Measurements from ENCODE around the gene ABL2.

Gene ABL2

DNA sequence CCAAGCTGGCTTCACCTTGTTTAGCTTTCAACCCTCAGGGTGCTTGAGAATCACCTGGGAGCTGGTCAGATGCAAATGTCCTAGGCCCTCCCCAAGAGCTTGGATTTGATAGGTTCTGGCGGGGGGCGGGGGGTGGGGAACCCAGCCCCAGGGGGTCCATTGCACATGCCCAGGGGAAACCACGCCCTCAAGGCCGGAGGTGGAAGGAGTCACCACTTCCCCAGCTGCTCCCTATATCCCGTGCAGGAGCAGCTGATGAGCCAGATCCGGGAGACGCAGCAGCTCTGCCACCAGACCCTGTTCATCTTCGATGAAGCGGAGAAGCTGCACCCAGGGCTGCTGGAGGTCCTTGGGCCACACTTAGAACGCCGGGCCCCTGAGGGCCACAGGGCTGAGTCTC is 141.8 kb downstream of the ABL2 start:
- Histone ChIP-seq H3K56ac (ENCODE audit: low read length) (peak overlapping the region; percentile 78), H2AK5ac (ENCODE audit: low read length) (no peak overlapping the region), H3K18ac (ENCODE audit: low read length) (no peak overlapping the region), H3K4me2 (ENCODE audit: low read length) (no peak overlapping the region), H3K9ac (ENCODE audit: low read length) (peak overlapping the region; percentile 53), H3K36me3 (ENCODE audit: control insufficient read depth, insufficient read depth, low read length) (peaks cover 4% of the 10 kb centered on the region), H2BK15ac (replicated peaks; ENCODE audit: low read depth) (no peak overlapping the region), H4K5ac (ENCODE audit: low read length) (no peak overlapping the region), H3K27ac (ENCODE audit: low read depth, low read length) (peak overlapping the region; percentile 53), H3K4ac (ENCODE audit: low read depth, low read length) (no peak overlapping the region), H3K79me2 (ENCODE audit: control insufficient read depth, insufficient read depth, low read length) (no peaks in the 10 kb centered on the region), H2BK5ac (ENCODE audit: low read length) (no peak overlapping the region), H2BK120ac (ENCODE audit: low read depth, low read length) (no peak overlapping the region), H4K8ac (ENCODE audit: low read depth, low read length) (no peak overlapping the region), H3K27me3 (ENCODE audit: insufficient read depth, low read length, poor library complexity) (no peaks in the 10 kb centered on the region), H3K4me1 (ENCODE audit: control insufficient read depth, low read depth, low read length) (peaks cover 7% of the 10 kb centered on the region), H3K79me1 (ENCODE audit: low read length) (peaks cover 8% of the 10 kb centered on the region), H3K23ac (ENCODE audit: low read length) (no peak overlapping the region), H3K4me3 (ENCODE audit: low read length) (no peak overlapping the region)
- WGBS (ENCODE audit: extremely low coverage, insufficient coverage, low lambda C conversion rate): no CpG with 5 or more reads among the region's 11 CpGs
- peak; percentile 81 for DNase-seq

DNA sequence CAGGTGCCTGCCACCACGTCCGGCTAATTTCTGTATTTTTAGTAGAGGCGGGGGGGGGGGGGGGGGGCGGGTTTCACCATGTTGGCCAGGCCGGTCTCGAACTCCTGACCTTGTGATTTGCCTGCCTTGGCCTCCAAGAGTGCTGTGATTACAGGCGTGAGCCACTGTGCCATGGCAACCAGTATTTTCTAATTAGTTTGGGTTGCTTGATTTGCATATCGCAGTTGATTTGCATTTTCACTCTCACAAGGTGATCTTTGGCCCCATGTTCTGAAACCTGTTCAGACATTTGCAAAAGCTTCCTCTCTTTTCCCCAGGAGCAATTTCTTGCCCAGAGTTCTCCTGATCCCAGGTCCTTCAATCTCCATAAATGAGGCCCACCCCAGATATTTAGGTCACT is 145.9 kb downstream of the ABL2 start:
- no CpG with 5 or more reads among the region's 8 CpGs for WGBS (ENCODE audit: extremely low coverage, insufficient coverage, low lambda C conversion rate)

DNA sequence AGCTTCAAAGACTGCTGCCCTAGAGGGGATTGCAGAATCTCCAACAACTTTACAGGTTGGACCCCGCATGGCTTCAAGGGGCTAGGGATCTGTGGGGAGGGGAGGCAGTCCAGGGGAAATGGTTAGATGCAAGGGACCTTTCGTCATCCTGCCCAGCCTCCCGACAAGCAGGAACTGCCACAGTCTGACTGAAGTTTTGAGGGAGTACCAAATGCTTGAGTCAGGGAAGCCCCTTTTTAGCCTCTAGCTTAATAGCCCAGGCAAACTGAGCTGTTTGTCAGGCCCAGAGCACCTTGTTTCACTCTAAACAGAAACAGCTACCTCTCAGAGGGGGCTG is 146.5 kb downstream of the ABL2 start:
- peaks cover 7% of the 10 kb centered on the region for H3K4me1 ChIP-seq (ENCODE audit: control insufficient read depth, low read depth, low read length)
- WGBS (ENCODE audit: extremely low coverage, insufficient coverage, low lambda C conversion rate): no CpG with 5 or more reads among the region's 3 CpGs

More for the DNA sequence above, 145.9 kb downstream of the ABL2 start:
- Histone ChIP-seq H3K18ac (ENCODE audit: low read length) (no peak overlapping the region), H3K23ac (ENCODE audit: low read length) (no peak overlapping the region), H3K27me3 (ENCODE audit: insufficient read depth, low read length, poor library complexity) (no peaks in the 10 kb centered on the region), H2BK15ac (replicated peaks; ENCODE audit: low read depth) (no peak overlapping the region), H2AK5ac (ENCODE audit: low read length) (no peak overlapping the region), H3K56ac (ENCODE audit: low read length) (no peak overlapping the region), H4K5ac (ENCODE audit: low read length) (no peak overlapping the region), H2BK120ac (ENCODE audit: low read depth, low read length) (no peak overlapping the region), H2BK5ac (ENCODE audit: low read length) (no peak overlapping the region), H3K4ac (ENCODE audit: low read depth, low read length) (no peak overlapping the region), H3K4me1 (ENCODE audit: control insufficient read depth, low read depth, low read length) (peaks cover 7% of the 10 kb centered on the region), H3K4me3 (ENCODE audit: low read length) (no peak overlapping the region), H3K79me2 (ENCODE audit: control insufficient read depth, insufficient read depth, low read length) (no peaks in the 10 kb centered on the region), H3K36me3 (ENCODE audit: control insufficient read depth, insufficient read depth, low read length) (no peaks in the 10 kb centered on the region), H3K27ac (ENCODE audit: low read depth, low read length) (no peak overlapping the region), H3K79me1 (ENCODE audit: low read length) (peaks cover 8% of the 10 kb centered on the region), H4K8ac (ENCODE audit: low read depth, low read length) (no peak overlapping the region), H3K4me2 (ENCODE audit: low read length) (no peak overlapping the region), H3K9ac (ENCODE audit: low read length) (no peak overlapping the region)
- DNase-seq: peak; percentile 44

DNA sequence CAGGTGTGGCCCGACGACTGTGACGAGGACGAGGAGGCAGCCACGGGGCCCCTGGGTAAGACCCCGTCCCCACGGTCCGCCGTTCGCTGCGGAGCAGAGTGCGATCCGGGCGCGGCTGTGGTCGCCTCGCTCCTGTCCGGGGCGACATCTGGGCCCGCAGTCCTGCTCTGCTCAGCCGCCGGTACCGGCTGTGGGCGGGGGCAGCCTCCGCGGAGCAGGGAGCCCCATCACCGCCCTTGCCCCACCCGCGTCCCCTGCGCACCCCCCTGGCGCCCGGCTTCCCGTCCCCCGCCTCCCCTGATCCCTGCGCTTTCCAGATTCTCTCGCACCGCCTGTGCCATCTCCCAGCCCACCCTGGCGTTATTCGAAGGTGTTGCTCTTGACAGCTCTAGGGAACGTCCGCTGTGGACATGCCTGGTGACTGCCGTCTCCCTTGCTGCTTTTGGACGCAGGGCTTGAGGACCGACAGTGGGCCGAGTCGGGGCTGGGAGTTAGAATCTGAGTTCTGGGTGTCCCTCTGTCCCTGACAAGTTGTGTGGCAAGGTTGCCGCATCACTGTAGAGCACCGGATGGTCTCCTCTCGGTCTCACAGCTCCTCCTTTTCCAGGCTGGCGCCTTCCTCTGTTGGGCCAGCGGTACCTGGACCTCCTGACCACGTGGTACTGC is 147.0 kb downstream of the ABL2 start:
- Histone ChIP-seq H4K8ac (ENCODE audit: low read depth, low read length) (peak overlapping the region; percentile 97), H2BK120ac (ENCODE audit: low read depth, low read length) (no peak overlapping the region), H3K18ac (ENCODE audit: low read length) (peak overlapping the region; percentile 71), H3K23ac (ENCODE audit: low read length) (peak overlapping the region; percentile 94), H3K56ac (ENCODE audit: low read length) (peak overlapping the region; percentile 97), H3K4me2 (ENCODE audit: low read length) (peak overlapping the region; percentile 63), H2BK5ac (ENCODE audit: low read length) (no peak overlapping the region), H3K36me3 (ENCODE audit: control insufficient read depth, insufficient read depth, low read length) (no peaks in the 10 kb centered on the region), H3K4me1 (ENCODE audit: control insufficient read depth, low read depth, low read length) (peaks cover 5% of the 10 kb centered on the region), H3K4ac (ENCODE audit: low read depth, low read length) (peak overlapping the region; percentile 7), H3K79me1 (ENCODE audit: low read length) (peaks cover 8% of the 10 kb centered on the region), H3K9ac (ENCODE audit: low read length) (peak overlapping the region; percentile 91), H2BK15ac (replicated peaks; ENCODE audit: low read depth) (no peak overlapping the region), H4K5ac (ENCODE audit: low read length) (no peak overlapping the region), H3K27ac (ENCODE audit: low read depth, low read length) (peak overlapping the region; percentile 86), H2AK5ac (ENCODE audit: low read length) (no peak overlapping the region), H3K79me2 (ENCODE audit: control insufficient read depth, insufficient read depth, low read length) (no peaks in the 10 kb centered on the region), H3K27me3 (ENCODE audit: insufficient read depth, low read length, poor library complexity) (no peaks in the 10 kb centered on the region), H3K4me3 (ENCODE audit: low read length) (peak overlapping the region; percentile 73)
- DNase-seq: no peak
- WGBS (ENCODE audit: extremely low coverage, insufficient coverage, low lambda C conversion rate): no CpG with 5 or more reads among the region's 52 CpGs

More for the DNA sequence above, 146.5 kb downstream of the ABL2 start:
- Histone ChIP-seq H3K27me3 (ENCODE audit: insufficient read depth, low read length, poor library complexity) (no peaks in the 10 kb centered on the region), H3K4me3 (ENCODE audit: low read length) (peak overlapping the region; percentile 73), H4K5ac (ENCODE audit: low read length) (no peak overlapping the region), H3K18ac (ENCODE audit: low read length) (no peak overlapping the region), H3K27ac (ENCODE audit: low read depth, low read length) (no peak overlapping the region), H3K56ac (ENCODE audit: low read length) (peak overlapping the region; percentile 97), H2BK15ac (replicated peaks; ENCODE audit: low read depth) (no peak overlapping the region), H2BK5ac (ENCODE audit: low read length) (no peak overlapping the region), H3K9ac (ENCODE audit: low read length) (peak overlapping the region; percentile 91), H4K8ac (ENCODE audit: low read depth, low read length) (no peak overlapping the region), H3K79me1 (ENCODE audit: low read length) (peaks cover 8% of the 10 kb centered on the region), H2AK5ac (ENCODE audit: low read length) (no peak overlapping the region), H3K4me2 (ENCODE audit: low read length) (peak overlapping the region; percentile 63), H3K79me2 (ENCODE audit: control insufficient read depth, insufficient read depth, low read length) (no peaks in the 10 kb centered on the region), H3K23ac (ENCODE audit: low read length) (no peak overlapping the region), H2BK120ac (ENCODE audit: low read depth, low read length) (no peak overlapping the region), H3K4ac (ENCODE audit: low read depth, low read length) (no peak overlapping the region), H3K36me3 (ENCODE audit: control insufficient read depth, insufficient read depth, low read length) (no peaks in the 10 kb centered on the region)
- peak; percentile 73 for DNase-seq

DNA sequence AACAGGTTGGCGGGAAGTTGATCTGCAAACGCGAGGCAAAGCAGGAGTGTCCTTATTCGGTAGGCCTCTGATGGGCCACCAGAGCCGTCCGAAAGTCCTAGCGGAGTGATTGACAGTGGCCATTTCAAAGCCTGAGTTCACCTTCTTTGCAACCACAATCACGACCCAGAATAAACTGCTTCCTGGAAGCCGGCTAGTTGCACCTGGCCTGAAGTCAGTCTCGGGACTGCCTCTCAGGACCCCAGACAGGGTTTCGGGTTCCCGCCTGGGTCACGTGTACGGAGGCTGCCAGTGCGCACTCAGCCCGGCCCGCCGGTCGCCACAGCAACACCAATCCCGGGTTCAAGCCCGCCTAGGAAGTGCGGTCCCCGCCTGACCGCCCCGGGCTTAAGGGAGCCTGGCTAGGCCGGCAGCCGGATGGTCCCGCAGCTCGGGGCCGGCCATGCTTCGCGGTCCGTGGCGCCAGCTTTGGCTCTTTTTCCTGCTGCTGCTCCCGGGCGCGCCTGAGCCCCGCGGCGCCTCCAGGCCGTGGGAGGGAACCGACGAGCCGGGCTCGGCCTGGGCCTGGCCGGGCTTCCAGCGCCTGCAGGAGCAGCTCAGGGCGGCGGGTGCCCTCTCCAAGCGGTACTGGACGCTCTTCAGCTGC is 147.7 kb downstream of the ABL2 start, which contains the start of gene TOR3A:
TSS of gene TOR3A (plus strand) at position 384 of the 646 bp plus-strand sequence. CDS start at position 443, 59 bp downstream.
- H3K23ac ChIP-seq (ENCODE audit: low read length): peak within 1 kb of the TSS; percentile 94
- no peaks in the 10 kb centered on the region for H3K27me3 ChIP-seq (ENCODE audit: insufficient read depth, low read length, poor library complexity)
- H3K9ac ChIP-seq (ENCODE audit: low read length): peak within 1 kb of the TSS; percentile 91
- H3K4me2 ChIP-seq (ENCODE audit: low read length): peak within 1 kb of the TSS; percentile 84
- H3K27ac ChIP-seq (ENCODE audit: low read depth, low read length): peak within 1 kb of the TSS; percentile 86
- H2AK5ac ChIP-seq (ENCODE audit: low read length): no peak within 1 kb of the TSS
- peak; percentile 95 for DNase-seq
- no peak within 1 kb of the TSS for H4K5ac ChIP-seq (ENCODE audit: low read length)
- no peak within 1 kb of the TSS for H2BK120ac ChIP-seq (ENCODE audit: low read depth, low read length)
- H3K36me3 ChIP-seq (ENCODE audit: control insufficient read depth, insufficient read depth, low read length): no peaks in the 10 kb centered on the region
- H3K4me3 ChIP-seq (ENCODE audit: low read length): peak within 1 kb of the TSS; percentile 73
- no peak within 1 kb of the TSS for H2BK5ac ChIP-seq (ENCODE audit: low read length)
- H2BK15ac ChIP-seq (replicated peaks; ENCODE audit: low read depth): no peak within 1 kb of the TSS
- WGBS (ENCODE audit: extremely low coverage, insufficient coverage, low lambda C conversion rate): no CpG with 5 or more reads among the region's 51 CpGs
- peak within 1 kb of the TSS; percentile 7 for H3K4ac ChIP-seq (ENCODE audit: low read depth, low read length)
- peak within 1 kb of the TSS; percentile 97 for H4K8ac ChIP-seq (ENCODE audit: low read depth, low read length)
- peaks cover 2% of the 10 kb centered on the region for H3K4me1 ChIP-seq (ENCODE audit: control insufficient read depth, low read depth, low read length)
- H3K18ac ChIP-seq (ENCODE audit: low read length): peak within 1 kb of the TSS; percentile 71
- H3K79me1 ChIP-seq (ENCODE audit: low read length): peaks cover 8% of the 10 kb centered on the region
- peak within 1 kb of the TSS; percentile 97 for H3K56ac ChIP-seq (ENCODE audit: low read length)
- no peaks in the 10 kb centered on the region for H3K79me2 ChIP-seq (ENCODE audit: control insufficient read depth, insufficient read depth, low read length)
